Heart left ventricle (tissue), 16 donors: ENCODE data around the gene TNS3. TPM values are rescaled to one million over a fixed set of nuclear protein-coding genes. Genes with fewer than 3 reads are reported as not detected.
A peak's percentile ranks its signal among the peaks of the same experiment; 100 is the strongest.

Experiments
- ATAC-seq, 4 donors: fragments of 200-7000 bp; cut with Tn5 transposase; one replicate each; pipeline ENCODE4 v1.9.1; 2020 to 2022; ENCODE audit warnings: moderate library complexity in 4 of 4, mild to moderate bottlenecking in 3 of 4, moderate number of reproducible peaks in 1 of 4
- DNase-seq, 5 donors: peaks; one replicate each; pipeline ENCODE4 v3.0.0-alpha.2; 2020
- H3K27ac ChIP-seq, 12 donors: fragments of 200-600 bp; sonication (generic) in 4 of 12; one replicate each; pipeline versions ENCODE4 v1.5.0 to v1.8.0; 2016 to 2022; ENCODE audit warnings: mild to moderate bottlenecking in 2 of 12
- H3K27me3 ChIP-seq, 9 donors: fragments of 200-600 bp; sonication (generic) in 2 of 9; one replicate each; pipeline versions ENCODE4 v1.5.1 to v1.8.0; 2016 to 2022; ENCODE audit warnings: mild to moderate bottlenecking in 3 of 9
- H3K36me3 ChIP-seq, 9 donors: fragments of 200-600 bp; sonication (generic) in 2 of 9; one replicate each; pipeline versions ENCODE4 v1.5.0 to v1.8.0; 2018 to 2022; ENCODE audit warnings: mild to moderate bottlenecking in 2 of 9
- H3K4me1 ChIP-seq, 12 donors: fragments of 200-600 bp; sonication (generic) in 4 of 12; one replicate each; pipeline versions ENCODE4 v1.5.0 to v1.8.0; 2016 to 2022; ENCODE audit warnings: mild to moderate bottlenecking in 3 of 12
- H3K4me3 ChIP-seq, 12 donors: fragments of 200-600 bp; sonication (generic) in 4 of 12; one replicate each; pipeline versions ENCODE4 v1.5.0 to v1.8.0; 2017 to 2022; ENCODE audit warnings: mild to moderate bottlenecking in 9 of 12, moderate library complexity in 4 of 12
- H3K9me3 ChIP-seq, 12 donors: fragments of 200-600 bp; sonication (generic) in 4 of 12; one replicate each; pipeline versions ENCODE4 v1.5.0 to v1.8.0; 2016 to 2022; ENCODE audit warnings: mild to moderate bottlenecking in 1 of 12
- CTCF ChIP-seq, 12 donors: fragments of 200-600 bp; sonication (generic) in 4 of 12; IDR thresholded peaks; one replicate each; pipeline versions ENCODE4 v1.5.0 to v1.8.0; 2018 to 2022; ENCODE audit warnings: antibody characterized with exemption in 12 of 12, mild to moderate bottlenecking in 5 of 12
- POLR2A ChIP-seq, 2 donors: fragments of 450-650 bp; IDR thresholded peaks; one replicate each; pipeline ENCODE4 v1.6.1; 2017; ENCODE audit warnings: antibody characterized with exemption in 2 of 2, mild to moderate bottlenecking in 2 of 2, moderate library complexity in 2 of 2
- WGBS, 4 donors: extraction: QIAGEN DNeasy Blood & Tissue Kit in 2 of 4; methylation state at CpG; one replicate each; pipeline versions ENCODE4 v1.1.5 to v1.1.7; 2013 to 2018; 5-methylcytosine and 5-hydroxymethylcytosine counted together
- intact Hi-C, 10 donors: fragments of 100-400 bp; cut with DNase I; formaldehyde crosslinking; loops; one replicate each; pipeline versions ENCODE4 v1.11.1 to v1.14.2; 2022
- polyA plus RNA-seq, 2 donors: library from polyadenylated mRNA; stranded (reverse); fragments of 200-250 nt; gene quantifications; one replicate each; pipeline ENCODE4 v1.2.3, GENCODE V29; 2013
- total RNA-seq, 9 donors: library from RNA; depleted of rRNA in 2 of 9; stranded (reverse); fragments of >200 nt in 2 of 9; fragmentation: NEBNext Ultra II Directional in 3 of 9; extraction: Animal tissue kit (Norgen Biotek cat#: 25700) in 3 of 9; gene quantifications; one replicate each; pipeline versions ENCODE4 v1.1.0 to v1.2.4, GENCODE V29; 2016 to 2023
- donor health status: ischemic (EF 13 %, LVEDD 7.1; RV severe dilation, severe dysfunction).
- donor health status: healthy with polysubstance abuse.
- donor health status: DM: no; HTN: yes; CAD: no.
- donor health status: DM: no; HTN: no; CAD: no.
- donor health status: ischemic (EF 25% LVEDD 6.9; RV normal size, moderate dysfunction).
- donor health status: ischemic (EF 25% LVEDD 5.7; RV mildly dilated, moderate dysfunction).
- donor health status: healthy.
- donor health status: DM: yes; HTN: yes; CAD: no.
- donor health status: ischemic (EF 35%, LVEDD 5.7; RV mildly dilated, moderate dysfunction).
- donor health status: nonischemic (EF 11% LVEDD 7.7; RV severe dilation, severe dysfunction).
- donor health status: DM: yes; HTN: yes; CAD: no.
- donor health status: PGD.
- donor health status: ischemic (EF 29% LVEDD 5.4; RV normal size, mild dysfunction).
- donor health status: nonischemic (EF 23%, LVEDD 6.1; RV moderate dilation, normal function).

TNS3 gene
- total and polyA plus RNA-seq, 11 donors: 10.1 to 116 (median 32.7) TPM

DNA sequence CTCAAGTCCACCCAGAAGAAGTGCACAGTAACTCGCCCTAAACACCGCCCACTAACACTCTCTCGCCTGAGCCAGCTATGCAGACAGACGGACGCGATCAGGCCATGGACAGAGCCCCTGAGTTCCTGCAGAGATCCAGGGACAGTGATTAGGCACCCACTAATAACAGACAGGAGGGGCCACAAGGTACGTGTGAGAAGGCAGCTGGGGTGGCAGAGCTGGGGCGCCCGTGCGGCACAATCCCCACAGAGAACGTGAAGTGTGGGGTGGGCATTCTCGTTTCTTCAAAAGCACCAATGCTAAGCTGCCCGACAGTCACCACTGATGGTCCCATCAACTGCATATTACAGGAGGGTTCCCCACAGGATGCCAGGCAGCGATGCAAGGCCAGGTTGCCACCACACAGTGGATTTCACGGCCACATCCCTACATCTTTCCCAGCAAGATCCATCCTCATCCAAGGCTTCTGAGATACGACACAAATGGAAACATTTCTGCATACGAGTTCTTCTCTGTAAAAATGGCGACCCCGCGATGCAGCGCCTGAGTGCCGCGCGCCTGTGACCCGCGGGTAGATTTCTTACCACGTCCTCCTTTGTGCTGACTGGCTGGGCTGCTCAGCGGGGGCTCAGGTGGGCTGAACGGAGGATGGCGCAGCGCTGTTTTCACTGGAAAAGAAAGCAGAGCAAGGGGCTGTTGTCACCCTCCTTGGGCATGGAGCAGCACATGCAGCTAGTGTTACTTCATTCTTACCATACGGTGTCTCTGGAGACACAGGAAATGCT is 237.5 kb downstream of the TNS3 start:
- intact Hi-C loops: loop anchor here in 1 of 10 donors (5.0 kb wide), 1 partner anchor 67 kb away; no protein-coding TSS in a partner anchor
- TF ChIP-seq CTCF (IDR thresholded peaks at IDR 0.05): no peak
- no peak for TF ChIP-seq POLR2A (IDR thresholded peaks at IDR 0.05)
- Histone ChIP-seq H3K9me3 (no peaks in the 10 kb centered on the region), H3K27me3 (no peaks in the 10 kb centered on the region), H3K36me3 (peaks cover 0 to 62% (median 11%) of the 10 kb centered on the region in 9 donors), H3K27ac (no peak overlapping the region), H3K4me3 (no peak overlapping the region), H3K4me1 (peaks cover 0 to 12% (median 0%) of the 10 kb centered on the region in 12 donors)
- DNase-seq (peak in 1 of 5 donors; percentile 8), ATAC-seq (no peak)
- WGBS, 4 donors: 96 to 98% (median 97%) methylated on average over 32 of the region's 32 CpGs

- ATAC-seq (peak in 1 of 4 donors; percentile 10), DNase-seq (no peak)
- H3K9me3 ChIP-seq: no peaks in the 10 kb centered on the region
- peaks cover 0 to 62% (median 11%) of the 10 kb centered on the region in 9 donors for H3K36me3 ChIP-seq
- intact Hi-C loops: loop anchor here in 1 of 10 donors (5.0 kb wide), 1 partner anchor 66 kb away; no protein-coding TSS in a partner anchor
- H3K4me1 ChIP-seq: peaks cover 0 to 12% (median 0%) of the 10 kb centered on the region in 12 donors
- no peaks in the 10 kb centered on the region for H3K27me3 ChIP-seq
- 90 to 97% (median 93%) methylated on average over 5 of the region's 5 CpGs for WGBS, 4 donors
- no peak overlapping the region for H3K27ac ChIP-seq
- H3K4me3 ChIP-seq: no peak overlapping the region
- no peak for TF ChIP-seq POLR2A (IDR thresholded peaks at IDR 0.05)
- no peak for TF ChIP-seq CTCF (IDR thresholded peaks at IDR 0.05)
These were observed 238.9 kb downstream of the TNS3 start for GRCh38 chr7:47343061-47343455.

DNA sequence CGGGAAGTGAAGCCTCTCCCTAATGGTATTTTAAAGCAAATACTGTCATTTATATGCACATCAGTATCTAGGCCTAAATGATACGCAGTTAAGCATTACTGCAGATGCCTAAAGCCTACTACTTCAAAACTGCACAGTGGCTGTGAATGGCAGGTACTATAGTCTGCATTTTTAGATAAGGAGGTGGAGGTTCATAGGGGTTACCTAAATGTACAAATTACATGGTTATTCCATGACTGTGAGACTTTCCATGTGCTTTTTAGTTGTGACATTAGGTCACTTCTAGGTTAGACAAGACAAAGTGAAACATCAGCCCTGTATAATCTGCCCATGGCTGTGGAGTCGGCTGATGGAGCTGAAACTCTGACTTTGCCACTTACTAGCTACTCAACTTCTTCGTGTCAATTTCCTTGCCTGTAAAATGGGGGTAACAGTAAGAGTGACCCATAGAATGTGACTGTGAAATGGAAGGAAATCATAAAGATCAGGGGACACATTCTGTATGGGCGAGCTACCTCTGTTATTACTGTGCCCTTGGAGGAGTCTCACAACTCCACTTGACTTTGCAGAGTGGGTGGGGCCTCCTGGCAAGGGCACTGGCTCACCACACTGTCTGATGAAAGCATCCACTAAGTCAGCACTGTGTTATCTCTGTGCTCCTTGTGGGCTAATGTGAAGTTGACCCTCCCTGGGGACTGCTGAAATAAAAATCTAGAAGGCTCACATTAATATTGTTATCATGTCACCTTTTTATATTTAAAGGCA is 239.4 kb downstream of the TNS3 start:
- Histone ChIP-seq H3K4me1 (peaks cover 0 to 13% (median 2%) of the 10 kb centered on the region in 12 donors), H3K36me3 (peaks cover 0 to 62% (median 11%) of the 10 kb centered on the region in 9 donors), H3K27ac (no peak overlapping the region), H3K9me3 (peaks cover 0 to 2% (median 0%) of the 10 kb centered on the region in 12 donors), H3K4me3 (no peak overlapping the region), H3K27me3 (no peaks in the 10 kb centered on the region)
- TF ChIP-seq CTCF (IDR thresholded peaks at IDR 0.05) (no peak), POLR2A (IDR thresholded peaks at IDR 0.05) (no peak)
- intact Hi-C loops: loop anchor here in 1 of 10 donors (5.0 kb wide), 1 partner anchor 65 kb away; no protein-coding TSS in a partner anchor
- WGBS, 4 donors: 83 to 90% (median 87%) methylated on average over 5 of the region's 5 CpGs
- peak in 2 of 4 donors; percentile 75 to 78 for ATAC-seq
- DNase-seq: no peak
